Stimulated activated CD4-positive, alpha-beta T cell treated with anti-CD3 and anti-CD28 coated beads, Interleukin-15, amount 100 ng/mL, for 48 hours (primary cell): ENCODE results near the gene MID1.

Experiments used
- DNase-seq, 2 donors: peaks; one replicate each; pipeline ENCODE4 v3.0.0-alpha.2; 2020; ENCODE audit warnings: low read depth in 2 of 2

The MID1 gene

GRCh38 chrX:10620121-10620699, at the start of gene MID1:
Gene MID1 (minus strand): TSS chrX:10620585. CDS start chrX:10567547, 53,038 bp downstream.
- no peak for DNase-seq

GRCh38 chrX:10667143-10667542, 46.8 kb upstream of the MID1 start:
- DNase-seq: no peak

- no peak for DNase-seq
Measured at GRCh38 chrX:10666102-10666501, 45.7 kb upstream of the MID1 start.

- no peak for DNase-seq
Measured at GRCh38 chrX:10665681-10666080, 45.3 kb upstream of the MID1 start.

- DNase-seq: no peak
Measured at GRCh38 chrX:10660171-10660570, 39.8 kb upstream of the MID1 start.

- DNase-seq: no peak
Measured at GRCh38 chrX:10656214-10656613, 35.8 kb upstream of the MID1 start.

- no peak for DNase-seq
Measured at GRCh38 chrX:10654960-10655359, 34.6 kb upstream of the MID1 start.

GRCh38 chrX:10653302-10653701, 32.9 kb upstream of the MID1 start:
- no peak for DNase-seq

GRCh38 chrX:10649265-10649664, 28.9 kb upstream of the MID1 start:
- no peak for DNase-seq

GRCh38 chrX:10648614-10649013, 28.2 kb upstream of the MID1 start:
- DNase-seq: no peak

GRCh38 chrX:10636851-10637250, 16.5 kb upstream of the MID1 start:
- DNase-seq: no peak

- no peak for DNase-seq
Measured at GRCh38 chrX:10636337-10636736, 16.0 kb upstream of the MID1 start.

GRCh38 chrX:10634392-10635161, 14.2 kb upstream of the MID1 start:
- no peak for DNase-seq

GRCh38 chrX:10633722-10634121, 13.3 kb upstream of the MID1 start:
- DNase-seq: no peak

- no peak for DNase-seq
Measured at GRCh38 chrX:10631416-10632145, 11.2 kb upstream of the MID1 start.

- DNase-seq: no peak
Measured at GRCh38 chrX:10630320-10630719, 9.9 kb upstream of the MID1 start.

- DNase-seq: no peak
Measured at GRCh38 chrX:10629905-10630304, 9.5 kb upstream of the MID1 start.

GRCh38 chrX:10628906-10629305, 8.5 kb upstream of the MID1 start:
- no peak for DNase-seq

GRCh38 chrX:10622197-10622596, 1.8 kb upstream of the MID1 start:
- no peak for DNase-seq

- DNase-seq: no peak
Measured at GRCh38 chrX:10619425-10620046, 849 bp downstream of the MID1 start.

- no peak for DNase-seq
Measured at GRCh38 chrX:10618961-10619360, 1.4 kb downstream of the MID1 start.

- DNase-seq: no peak
Measured at GRCh38 chrX:10617999-10618351, 2.4 kb downstream of the MID1 start.
